HG02763 (cell line): Measurements from ENCODE around the gene ERO1A.

Source experiments
- ATAC-seq: cut with Tn5 transposase; IDR thresholded peaks from one replicate; pipeline ENCODE4 v1.9.1; 2021; ENCODE audit warnings: mild to moderate bottlenecking, moderate library complexity; ENCODE audit not compliant: unreplicated experiment

ERO1A gene

GRCh38 chr14:52609445-52610044, 85.8 kb downstream of the ERO1A start:
- no peak for ATAC-seq

DNA sequence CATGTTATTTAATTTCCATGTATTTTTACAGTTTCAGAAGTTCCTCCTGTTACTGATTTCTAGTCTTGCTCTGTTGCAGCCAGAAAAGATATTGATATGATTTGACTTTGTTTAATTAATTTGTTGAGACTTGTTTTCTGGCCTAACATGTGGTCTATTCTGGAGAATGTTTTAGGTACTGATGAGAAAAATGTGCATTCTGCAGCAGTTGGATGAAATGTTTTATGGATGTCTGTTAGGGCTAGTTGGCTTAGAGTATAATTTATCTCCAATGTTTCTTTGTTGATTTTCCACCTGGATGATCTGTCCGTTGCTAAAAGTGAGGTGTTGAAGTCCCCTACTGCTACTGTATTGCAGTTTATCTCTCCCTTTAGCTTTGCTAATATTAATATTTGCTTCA, 88.3 kb downstream of the ERO1A start:
- ATAC-seq, result no peak

DNA sequence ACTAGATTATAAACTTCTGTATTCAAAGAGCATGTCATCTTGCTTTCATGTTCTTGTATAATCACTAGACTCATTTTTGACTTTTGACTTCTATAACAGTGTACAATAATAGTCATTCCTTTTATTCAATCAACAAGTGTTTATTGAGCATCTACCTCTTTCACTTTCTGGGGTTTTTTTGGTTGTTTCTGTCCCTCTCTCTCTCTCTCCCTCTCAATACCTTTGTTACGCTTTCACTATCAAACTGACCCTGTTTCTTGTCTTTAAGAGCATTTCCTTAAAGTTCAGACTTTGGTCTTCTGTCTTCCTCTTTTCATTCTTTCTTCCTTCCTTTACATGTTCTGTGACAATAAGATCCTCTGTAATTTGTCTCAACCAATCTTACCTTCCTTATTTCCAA, 93.2 kb downstream of the ERO1A start:
- ATAC-seq, result no peak

DNA sequence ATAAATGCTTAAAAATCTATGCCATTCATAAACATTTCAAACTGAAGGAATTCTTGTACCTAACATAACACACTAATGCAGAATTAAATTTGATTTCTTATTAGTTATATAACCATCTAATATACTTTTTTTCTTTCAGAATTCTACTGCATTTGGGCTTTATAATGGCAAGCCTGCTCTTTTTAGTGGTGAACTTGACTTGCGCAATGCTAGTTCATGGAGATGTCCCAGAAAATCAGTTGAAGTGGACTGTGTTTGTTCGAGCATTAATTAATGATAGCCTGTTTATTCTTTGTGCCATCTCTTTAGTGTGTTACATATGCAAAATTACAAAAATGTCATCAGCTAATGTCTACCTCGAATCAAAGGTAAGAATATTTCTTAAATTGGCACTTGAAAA, 95.4 kb downstream of the ERO1A start:
- ATAC-seq, result no peak

- ATAC-seq, result no peak
These were observed 96.8 kb downstream of the ERO1A start for GRCh38 chr14:52598568-52598967.

- no peak for ATAC-seq
These were observed 98.5 kb downstream of the ERO1A start for GRCh38 chr14:52596861-52597260.

GRCh38 chr14:52596320-52596719, 99.0 kb downstream of the ERO1A start:
- ATAC-seq, result no peak

DNA sequence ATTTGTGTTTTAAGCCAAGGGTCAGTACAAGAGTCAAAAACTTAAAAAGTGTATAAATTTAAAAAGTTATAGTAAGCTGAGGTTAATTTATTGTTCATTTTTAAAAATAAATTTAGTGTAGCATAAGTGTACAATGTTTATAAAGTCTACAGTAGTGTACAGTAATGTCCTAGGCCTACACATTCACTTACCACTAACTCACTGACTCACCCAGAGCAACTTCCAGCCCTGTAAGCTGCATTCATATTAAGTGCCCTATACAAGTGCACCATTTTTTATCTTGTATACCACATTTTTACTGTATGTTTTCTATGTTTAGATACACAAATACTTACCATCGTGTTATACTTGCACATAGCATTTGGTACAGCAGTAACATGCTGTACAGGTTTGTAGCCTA, 105.0 kb downstream of the ERO1A start:
- no peak for ATAC-seq
